Keratinocyte (primary cell): ENCODE data around the gene RPUSD3. TPM values are rescaled to one million over a fixed set of nuclear protein-coding genes. Genes with fewer than 3 reads are reported as not detected.

ENCODE experiments used
- DNase-seq: peaks from one replicate; pipeline ENCODE4 v3.0.0-alpha.2; 2011; ENCODE audit warnings: low read depth, missing footprints, low spot score
- FAIRE-seq: peaks from 2 replicates; lab custom pipeline; 2011; peaks lifted over from hg19 to GRCh38; lab: Jason Lieb, UNC
- H2AFZ ChIP-seq: 2 replicates; pipeline ENCODE4 v1.6.0; 2012; ENCODE audit warnings: low read length, control low read depth, inconsistent platforms; ENCODE audit not compliant: control insufficient read depth
- H3K27ac ChIP-seq: 2 replicates; pipeline ENCODE4 v1.5.1; 2011; ENCODE audit warnings: low read length; ENCODE audit not compliant: control insufficient read depth, insufficient read depth
- H3K27me3 ChIP-seq: 3 replicates; pipeline ENCODE4 v1.6.0; 2011; ENCODE audit warnings: low read length; ENCODE audit not compliant: control insufficient read depth, insufficient read depth; ENCODE audit errors: extremely low read depth
- H3K36me3 ChIP-seq, 2 experiments: 2 replicates in 1 of 2; 3 replicates in 1 of 2; pipeline ENCODE4 v1.5.1; 2011; ENCODE audit warnings: low read length in 2 of 2, mild to moderate bottlenecking in 1 of 2; ENCODE audit not compliant: control insufficient read depth in 2 of 2, insufficient read depth in 2 of 2; ENCODE audit errors: extremely low read depth in 1 of 2
- H3K4me1 ChIP-seq: 3 replicates; pipeline ENCODE4 v1.5.1; 2011; ENCODE audit warnings: low read length; ENCODE audit not compliant: control insufficient read depth, insufficient read depth; ENCODE audit errors: extremely low read depth
- H3K4me2 ChIP-seq: 3 replicates; pipeline ENCODE4 v1.6.0; 2011; ENCODE audit warnings: low read depth, low read length; ENCODE audit not compliant: control insufficient read depth, insufficient read depth; ENCODE audit errors: extremely low read depth
- H3K4me3 ChIP-seq, 3 experiments: fragments of 200-600 bp in 1 of 3; sonication (generic) in 1 of 3; 2 replicates in 2 of 3; 3 replicates in 1 of 3; pipeline ENCODE4 v1.5.1; 2011 to 2016; ENCODE audit warnings: low read length in 3 of 3, mild to moderate bottlenecking in 3 of 3, control low read depth in 2 of 3, inconsistent platforms in 1 of 3, low read depth in 1 of 3, mixed read lengths in 1 of 3, mixed run types in 1 of 3, moderate library complexity in 1 of 3; ENCODE audit not compliant: control insufficient read depth in 2 of 3, insufficient read depth in 2 of 3; ENCODE audit errors: extremely low read depth in 1 of 3
- H3K79me2 ChIP-seq: 2 replicates; pipeline ENCODE4 v1.6.0; 2012; ENCODE audit warnings: low read length; ENCODE audit not compliant: control insufficient read depth, insufficient read depth
- H3K9ac ChIP-seq: 3 replicates; pipeline ENCODE4 v1.6.0; 2011; ENCODE audit warnings: low read length; ENCODE audit not compliant: control insufficient read depth, insufficient read depth; ENCODE audit errors: extremely low read depth
- H3K9me1 ChIP-seq: 3 replicates; pipeline ENCODE4 v1.6.0; 2011; ENCODE audit warnings: low read length; ENCODE audit not compliant: control insufficient read depth, insufficient read depth; ENCODE audit errors: extremely low read depth
- H3K9me3 ChIP-seq: 2 replicates; pipeline ENCODE4 v1.5.1; 2012; ENCODE audit warnings: low read depth, low read length; ENCODE audit not compliant: control insufficient read depth
- H4K20me1 ChIP-seq: 3 replicates; pipeline ENCODE4 v1.6.0; 2011; ENCODE audit warnings: low read length; ENCODE audit not compliant: control insufficient read depth, insufficient read depth; ENCODE audit errors: extremely low read depth
- CTCF ChIP-seq, 3 experiments: IDR thresholded peaks in 1 of 3; conservative IDR thresholded peaks in 1 of 3; optimal IDR thresholded peaks in 1 of 3; 2 replicates in 2 of 3; 3 replicates in 1 of 3; pipeline versions ENCODE3 to v1.5.1; 2011; ENCODE audit warnings: low read length in 3 of 3, mild to moderate bottlenecking in 3 of 3, moderate library complexity in 2 of 3, control low read depth in 1 of 3, inconsistent platforms in 1 of 3; ENCODE audit not compliant: insufficient read depth in 2 of 3; ENCODE audit errors: extremely low read depth in 1 of 3
- EZH2 ChIP-seq: IDR thresholded peaks from one replicate; pipeline ENCODE4 v1.6.1; 2012; ENCODE audit warnings: inconsistent platforms, mild to moderate bottlenecking, low read length, moderate library complexity
- dilution Hi-C: fragments of 300-500 bp; cut with MboI; formaldehyde crosslinking; loops from one replicate; pipeline ENCODE4 v1.7.0; 2020; ENCODE audit warnings: low sequenced_read_pairs; ENCODE audit not compliant: extremely low pct_ligation_motif_present
- polyA plus RNA-seq, 5 experiments: library from polyadenylated mRNA; depleted of rRNA in 3 of 5; stranded (reverse) in 3 of 5; stranded (forward) in 1 of 5; unstranded in 1 of 5; fragments of >200 nt; gene quantifications; 1 replicate in 1 of 5; 2 replicates in 3 of 5; 3 replicates in 1 of 5; pipeline versions ENCODE4 v1.2.1 to v1.2.3, GENCODE V29; 2011 to 2012; ENCODE audit warnings: missing spikeins in 2 of 5, low read depth in 1 of 5, low replicate concordance in 1 of 5

The RPUSD3 gene
- polyA plus RNA-seq, 1 donor (not counting 4 experiments of a cell fraction or from before 2014, with no cell fraction given) = 31.5 TPM

- no peak overlapping the region for H3K4me3 ChIP-seq
- H3K4me2 ChIP-seq = no peak overlapping the region
- H3K9ac ChIP-seq = no peak overlapping the region
- DNase-seq (no peak), FAIRE-seq (no peak)
- H3K27ac ChIP-seq = no peak overlapping the region
- no peaks in the 10 kb centered on the region for H4K20me1 ChIP-seq
- no peaks in the 10 kb centered on the region for H3K36me3 ChIP-seq
- no peaks in the 10 kb centered on the region for H3K79me2 ChIP-seq
- no peaks in the 10 kb centered on the region for H3K4me1 ChIP-seq
- H3K9me3 ChIP-seq = no peaks in the 10 kb centered on the region
- no peaks in the 10 kb centered on the region for H3K27me3 ChIP-seq
- H2AFZ ChIP-seq = no peak overlapping the region
- H3K9me1 ChIP-seq = no peaks in the 10 kb centered on the region
- TF ChIP-seq CTCF (optimal IDR thresholded peaks at IDR 0.05 in 1 of 3, IDR thresholded peaks at IDR 0.05 in 1 of 3, conservative IDR thresholded peaks at IDR 0.05 in 1 of 3; ENCODE audit: extremely low read depth in 1 of 3, insufficient read depth in 2 of 3, low read length in 3 of 3) = no peak
- no peak for TF ChIP-seq EZH2
- dilution Hi-C loops = no loop called here
Measured at GRCh38 chr3:9861201-9861600, 17.4 kb upstream of the RPUSD3 start.

GRCh38 chr3:9859530-9860025 is 15.8 kb upstream of the RPUSD3 start:
- no peak for TF ChIP-seq EZH2
- TF ChIP-seq CTCF (optimal IDR thresholded peaks at IDR 0.05 in 1 of 3, IDR thresholded peaks at IDR 0.05 in 1 of 3, conservative IDR thresholded peaks at IDR 0.05 in 1 of 3; ENCODE audit: extremely low read depth in 1 of 3, insufficient read depth in 2 of 3, low read length in 3 of 3) = no peak
- H3K9me3 ChIP-seq = no peaks in the 10 kb centered on the region
- no peak overlapping the region for H3K4me2 ChIP-seq
- no peaks in the 10 kb centered on the region for H3K27me3 ChIP-seq
- no peaks in the 10 kb centered on the region for H4K20me1 ChIP-seq
- H2AFZ ChIP-seq = no peak overlapping the region
- DNase-seq (no peak), FAIRE-seq (no peak)
- H3K4me3 ChIP-seq = no peak overlapping the region
- H3K9me1 ChIP-seq = no peaks in the 10 kb centered on the region
- no peak overlapping the region for H3K9ac ChIP-seq
- H3K4me1 ChIP-seq = no peaks in the 10 kb centered on the region
- no peak overlapping the region for H3K27ac ChIP-seq
- dilution Hi-C loops = no loop called here
- no peaks in the 10 kb centered on the region for H3K36me3 ChIP-seq
- H3K79me2 ChIP-seq = no peaks in the 10 kb centered on the region
